SK-N-SH treated with all-trans-retinoic acid at 6 μM for 48 hours (cell line): ENCODE data around the gene ETDC.
"Not testable (repeated sequence)": the region's sequence is repeated elsewhere in the genome, so short reads cannot be mapped to it uniquely, and the experiment has no call there.

Experiments
- ATAC-seq: fragments of 200-7000 bp; cut with Tn5 transposase; 3 replicates; pipeline ENCODE4 v1.9.1; 2020; ENCODE audit warnings: mild to moderate bottlenecking, moderate library complexity
- BACH2 ChIP-seq: fragments of 250-450 bp; sonication (Bioruptor Pico); IDR thresholded peaks from 2 replicates; pipeline ENCODE4 v1.9.0; 2021; ENCODE audit warnings: mild to moderate bottlenecking, borderline replicate concordance
- CSDC2 ChIP-seq: fragments of 250-450 bp; sonication (Bioruptor Pico); IDR thresholded peaks from 2 replicates; pipeline ENCODE4 v1.5.0; 2020; ENCODE audit warnings: mild to moderate bottlenecking, moderate library complexity
- CSRNP3 ChIP-seq: fragments of 250-450 bp; sonication (Bioruptor Pico); IDR thresholded peaks from 2 replicates; pipeline ENCODE4 v1.5.1; 2021; ENCODE audit warnings: mild to moderate bottlenecking, moderate library complexity
- GLIS3 ChIP-seq: fragments of 250-450 bp; sonication (Bioruptor Pico); IDR thresholded peaks from 2 replicates; pipeline ENCODE4 v1.5.0; 2020; ENCODE audit warnings: mild to moderate bottlenecking, moderate library complexity
- ISL1 ChIP-seq: fragments of 250-450 bp; sonication (Bioruptor Pico); IDR thresholded peaks from 2 replicates; pipeline ENCODE4 v2.1.2; 2022; ENCODE audit warnings: mild to moderate bottlenecking, moderate library complexity
- PATZ1 ChIP-seq: fragments of 250-450 bp; sonication (Bioruptor Pico); IDR thresholded peaks from 2 replicates; pipeline ENCODE4 v1.8.0; 2020; ENCODE audit warnings: mild to moderate bottlenecking, moderate library complexity, borderline replicate concordance
- POU6F1 ChIP-seq: fragments of 250-450 bp; sonication (Bioruptor Pico); IDR thresholded peaks from 2 replicates; pipeline ENCODE4 v1.8.0; 2021; ENCODE audit warnings: low read depth, mild to moderate bottlenecking, moderate library complexity, borderline replicate concordance
- PPARA ChIP-seq: fragments of 250-450 bp; sonication (Bioruptor Pico); IDR thresholded peaks from 2 replicates; pipeline ENCODE4 v1.5.0; 2020; ENCODE audit warnings: mild to moderate bottlenecking, borderline replicate concordance
- RARB ChIP-seq: fragments of 250-450 bp; sonication (Bioruptor Pico); IDR thresholded peaks from 2 replicates; pipeline ENCODE4 v1.8.0; 2021; ENCODE audit warnings: mild to moderate bottlenecking, moderate library complexity
- SNAI2 ChIP-seq: fragments of 250-450 bp; sonication (Bioruptor Pico); IDR thresholded peaks from 2 replicates; pipeline ENCODE4 v1.5.0; 2020; ENCODE audit warnings: mild to moderate bottlenecking, moderate library complexity
- TSHZ2 ChIP-seq: fragments of 250-450 bp; sonication (Bioruptor Pico); IDR thresholded peaks from 2 replicates; pipeline ENCODE4 v1.5.0; 2020; ENCODE audit warnings: mild to moderate bottlenecking, moderate library complexity
- ZC3H10 ChIP-seq: fragments of 250-450 bp; sonication (Bioruptor Pico); IDR thresholded peaks from 2 replicates; pipeline ENCODE4 v1.5.1; 2021; ENCODE audit warnings: mild to moderate bottlenecking, moderate library complexity
- ZFP3 ChIP-seq: fragments of 250-450 bp; sonication (Bioruptor Pico); IDR thresholded peaks from 2 replicates; pipeline ENCODE4 v1.5.0; 2020; ENCODE audit warnings: mild to moderate bottlenecking, moderate library complexity
- ZFP30 ChIP-seq: fragments of 450-650 bp; formaldehyde crosslinking; IDR thresholded peaks from 2 replicates; pipeline ENCODE4 v1.5.0; 2022; ENCODE audit warnings: mild to moderate bottlenecking, moderate library complexity
- ZNF565 ChIP-seq: fragments of 450-650 bp; formaldehyde crosslinking; conservative IDR thresholded peaks from 2 replicates; pipeline ENCODE4 v1.5.0; 2020; ENCODE audit warnings: low read depth, mild to moderate bottlenecking, moderate library complexity
- ZNF70 ChIP-seq: fragments of 450-650 bp; formaldehyde crosslinking; IDR thresholded peaks from 2 replicates; pipeline ENCODE4 v1.5.0; 2020; ENCODE audit warnings: mild to moderate bottlenecking, moderate library complexity
- ZNF8 ChIP-seq: fragments of 450-650 bp; formaldehyde crosslinking; IDR thresholded peaks from 2 replicates; pipeline ENCODE4 v1.5.0; 2020; ENCODE audit warnings: mild to moderate bottlenecking, moderate library complexity

Gene ETDC

GRCh38 chrX:135324463-135324862 is 15.2 kb downstream of the ETDC start:
- TF ChIP-seq GLIS3 (CRISPR knock-in tag) (no peak), CSRNP3 (CRISPR knock-in tag) (no peak), ZNF8 (CRISPR knock-in tag) (no peak), PATZ1 (CRISPR knock-in tag) (no peak)
- no peak for ATAC-seq

GRCh38 chrX:135325036-135325818 is 15.9 kb downstream of the ETDC start:
- ATAC-seq = not testable (repeated sequence)

GRCh38 chrX:135327299-135327698 is 18.0 kb downstream of the ETDC start:
- peak; percentile 80 for ATAC-seq
- TF ChIP-seq ZNF565 (no peak), ZFP30 (CRISPR knock-in tag) (no peak), PPARA (CRISPR knock-in tag) (no peak), CSDC2 (CRISPR knock-in tag) (no peak), ZC3H10 (CRISPR knock-in tag) (no peak), ZNF70 (CRISPR knock-in tag) (no peak), POU6F1 (CRISPR knock-in tag) (no peak), BACH2 (no peak), SNAI2 (CRISPR knock-in tag) (no peak)

- TF ChIP-seq BACH2 (no peak), ZFP30 (CRISPR knock-in tag) (no peak), ZNF565 (no peak), CSDC2 (CRISPR knock-in tag) (no peak), TSHZ2 (no peak)
- ATAC-seq = no peak
Measured at GRCh38 chrX:135328421-135329005, 19.2 kb downstream of the ETDC start.

- peak; percentile 54 for ATAC-seq
- TF ChIP-seq ZC3H10 (CRISPR knock-in tag) = no peak
- TF ChIP-seq ISL1 (CRISPR knock-in tag) = no peak
- TF ChIP-seq SNAI2 (CRISPR knock-in tag) = no peak
Measured at GRCh38 chrX:135330706-135331105, 21.4 kb downstream of the ETDC start.

- TF ChIP-seq TSHZ2 (no peak), BACH2 (no peak), SNAI2 (CRISPR knock-in tag) (no peak), POU6F1 (CRISPR knock-in tag) (no peak), ISL1 (CRISPR knock-in tag) (no peak), GLIS3 (CRISPR knock-in tag) (no peak), RARB (CRISPR knock-in tag) (no peak), ZFP3 (CRISPR knock-in tag) (no peak)
- no peak for ATAC-seq
Measured at GRCh38 chrX:135331525-135331924, 22.2 kb downstream of the ETDC start.
